GM18951 (cell line): ENCODE measurements around the gene PTPRN.

Experiments
- POLR2A ChIP-seq: IDR thresholded peaks from 4 replicates; pipeline ENCODE4 v1.6.1; 2011; ENCODE audit warnings: mild to moderate bottlenecking; ENCODE audit not compliant: insufficient read length, insufficient read depth; ENCODE audit errors: extremely low read depth
- in situ Hi-C: fragments of 300-500 bp; cut with MboI; formaldehyde crosslinking; loops from one replicate; pipeline ENCODE4 v1.12.0; 2022; ENCODE audit warnings: low sequenced_read_pairs, mixed read lengths, inconsistent platforms; ENCODE audit not compliant: unreplicated experiment

PTPRN gene

DNA sequence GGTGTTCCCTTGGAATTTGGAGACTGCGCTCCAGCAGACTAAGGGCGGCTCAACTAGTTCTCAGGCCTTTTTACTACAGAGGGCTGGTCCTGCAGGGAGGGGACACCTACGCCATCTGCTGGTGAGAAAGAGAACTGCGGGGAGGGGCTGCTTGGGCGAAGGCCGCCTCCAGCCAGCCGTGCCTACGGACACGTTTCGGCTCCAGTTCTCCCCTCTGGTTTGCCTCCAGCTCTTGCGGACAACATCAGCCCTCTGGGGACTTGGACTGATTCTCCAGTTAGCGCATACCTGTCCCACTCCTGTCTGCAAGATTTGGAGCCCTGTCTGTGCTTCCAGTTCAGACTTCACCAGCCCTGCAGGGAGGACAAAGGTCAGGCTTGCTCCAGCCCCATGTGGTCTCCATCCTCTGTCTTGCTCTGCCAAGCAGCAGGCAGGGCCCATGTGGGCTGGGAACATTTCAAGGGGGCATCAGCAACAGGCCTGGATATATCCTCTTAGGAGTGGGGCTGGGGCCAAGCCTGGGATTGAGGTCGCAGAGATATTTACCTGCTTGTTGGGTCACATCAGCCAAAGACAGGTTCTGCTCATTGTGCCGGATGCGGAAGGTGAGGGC lies 10.3 kb downstream of the PTPRN start:
- in situ Hi-C loops, result no loop called here
- TF ChIP-seq POLR2A, result no peak

- no peak for TF ChIP-seq POLR2A
- in situ Hi-C loops, result no loop called here
Observed at GRCh38 chr2:219297766-219298456, 11.3 kb downstream of the PTPRN start.

GRCh38 chr2:219296631-219297391 lies 12.4 kb downstream of the PTPRN start:
- no peak for TF ChIP-seq POLR2A
- in situ Hi-C loops, result no loop called here

DNA sequence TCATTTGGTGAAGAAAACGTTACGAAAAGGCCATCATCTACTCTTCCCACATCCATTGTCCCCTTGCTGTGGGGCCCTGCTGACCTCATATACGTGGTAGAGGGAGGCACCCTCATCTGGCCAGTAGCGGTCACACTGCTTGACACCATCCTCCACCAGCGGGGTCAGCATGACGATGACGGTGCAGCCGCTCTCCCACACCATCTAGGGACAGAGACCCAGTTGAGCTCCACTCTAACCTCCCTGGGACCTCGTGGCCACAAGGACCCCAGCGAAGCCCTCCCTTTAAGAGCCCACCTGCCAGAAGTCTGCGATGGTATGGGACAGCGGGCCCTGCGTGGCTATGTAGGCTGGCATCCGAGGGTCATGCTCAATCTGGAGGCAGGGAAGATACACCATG lies 13.1 kb downstream of the PTPRN start:
- no peak for TF ChIP-seq POLR2A

GRCh38 chr2:219294356-219295351 lies 14.5 kb downstream of the PTPRN start:
- in situ Hi-C loops, result no loop called here
- peak; percentile 65 for TF ChIP-seq POLR2A

More for the DNA sequence above, 13.1 kb downstream of the PTPRN start:
- in situ Hi-C loops, result no loop called here

GRCh38 chr2:219293736-219294231 lies 15.4 kb downstream of the PTPRN start:
- in situ Hi-C loops, result no loop called here
- TF ChIP-seq POLR2A, result no peak

DNA sequence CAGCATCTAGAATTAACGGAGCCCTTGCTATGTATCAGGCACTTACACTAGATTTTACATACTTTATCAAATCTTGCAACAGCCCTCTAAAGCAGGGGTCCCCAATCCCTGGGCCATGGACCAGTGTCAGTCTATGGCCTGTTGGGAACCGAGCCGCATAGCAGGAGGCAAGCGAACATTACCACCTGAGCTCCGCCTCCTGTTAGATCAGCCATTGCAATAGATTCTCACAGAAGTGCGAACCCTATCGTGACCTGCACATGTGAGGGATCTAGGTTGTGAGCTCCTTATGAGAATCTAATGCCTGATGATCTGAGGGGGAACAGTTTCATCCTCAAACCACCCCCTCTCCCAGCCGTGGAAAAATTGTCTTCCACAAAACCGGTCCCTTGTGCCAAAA lies 16.6 kb downstream of the PTPRN start:
- in situ Hi-C loops, result no loop called here

GRCh38 chr2:219291910-219292490 lies 17.2 kb downstream of the PTPRN start:
- in situ Hi-C loops, result no loop called here
- TF ChIP-seq POLR2A, result no peak

More for the DNA sequence above, 16.6 kb downstream of the PTPRN start:
- no peak for TF ChIP-seq POLR2A

DNA sequence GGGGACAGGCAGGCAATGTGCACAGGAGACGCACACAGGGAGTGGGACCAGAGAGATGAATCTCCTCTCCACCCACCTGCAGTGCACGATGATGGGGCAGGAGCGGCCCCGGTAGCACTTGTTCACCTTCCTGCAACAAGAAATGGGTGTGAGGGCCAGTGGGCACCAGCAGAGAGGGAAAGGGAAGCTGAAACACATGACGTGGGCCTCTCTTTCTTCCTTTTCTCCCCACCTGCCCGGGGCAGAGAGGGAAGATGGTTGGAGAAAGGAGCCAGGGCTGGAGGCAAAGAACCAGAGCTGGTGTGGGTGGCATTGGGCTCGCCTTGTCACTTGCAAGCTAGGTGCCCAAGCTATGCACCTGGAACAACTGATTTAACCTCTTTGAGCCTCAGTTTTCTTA lies 17.8 kb downstream of the PTPRN start:
- in situ Hi-C loops, result no loop called here
- no peak for TF ChIP-seq POLR2A

DNA sequence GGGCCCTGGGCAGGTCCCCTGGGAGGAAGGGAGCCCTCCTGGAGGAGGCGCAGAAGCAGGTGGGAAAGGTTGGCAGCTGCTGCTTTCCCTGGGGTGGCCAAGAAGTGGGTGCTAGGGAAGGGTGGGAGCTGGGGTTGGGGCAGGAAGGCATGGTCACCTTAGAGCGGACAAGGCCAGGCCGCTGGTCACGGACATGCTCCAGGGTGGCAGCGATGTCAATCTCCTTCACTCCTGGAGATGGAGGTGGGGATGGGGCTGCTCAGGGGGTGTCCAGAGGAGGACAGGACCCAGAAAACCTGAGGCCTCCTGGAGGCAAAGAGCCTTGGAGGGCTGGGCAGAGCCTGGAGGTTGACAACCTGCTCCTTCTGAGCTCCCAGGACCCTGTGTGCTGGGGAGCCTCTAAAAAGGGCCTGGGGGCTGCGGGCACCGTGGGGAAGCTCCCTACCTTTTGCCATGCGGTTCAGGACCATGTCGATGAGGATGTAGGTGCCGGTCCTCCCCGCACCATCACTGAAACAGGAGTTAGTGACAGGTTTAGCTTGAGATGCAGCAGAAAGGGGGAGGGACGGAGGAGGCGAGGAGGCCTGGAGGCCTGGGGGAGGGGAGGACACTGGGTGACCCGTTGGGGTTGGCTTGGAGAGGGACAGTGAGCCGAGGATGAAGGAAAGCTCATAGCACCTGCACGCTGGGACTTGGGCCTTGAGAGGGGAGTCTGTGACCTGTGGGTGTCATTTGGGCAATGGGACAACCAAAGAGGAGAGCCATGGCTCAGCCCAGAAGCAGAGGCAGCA lies 18.6 kb downstream of the PTPRN start:
- in situ Hi-C loops, result no loop called here

DNA sequence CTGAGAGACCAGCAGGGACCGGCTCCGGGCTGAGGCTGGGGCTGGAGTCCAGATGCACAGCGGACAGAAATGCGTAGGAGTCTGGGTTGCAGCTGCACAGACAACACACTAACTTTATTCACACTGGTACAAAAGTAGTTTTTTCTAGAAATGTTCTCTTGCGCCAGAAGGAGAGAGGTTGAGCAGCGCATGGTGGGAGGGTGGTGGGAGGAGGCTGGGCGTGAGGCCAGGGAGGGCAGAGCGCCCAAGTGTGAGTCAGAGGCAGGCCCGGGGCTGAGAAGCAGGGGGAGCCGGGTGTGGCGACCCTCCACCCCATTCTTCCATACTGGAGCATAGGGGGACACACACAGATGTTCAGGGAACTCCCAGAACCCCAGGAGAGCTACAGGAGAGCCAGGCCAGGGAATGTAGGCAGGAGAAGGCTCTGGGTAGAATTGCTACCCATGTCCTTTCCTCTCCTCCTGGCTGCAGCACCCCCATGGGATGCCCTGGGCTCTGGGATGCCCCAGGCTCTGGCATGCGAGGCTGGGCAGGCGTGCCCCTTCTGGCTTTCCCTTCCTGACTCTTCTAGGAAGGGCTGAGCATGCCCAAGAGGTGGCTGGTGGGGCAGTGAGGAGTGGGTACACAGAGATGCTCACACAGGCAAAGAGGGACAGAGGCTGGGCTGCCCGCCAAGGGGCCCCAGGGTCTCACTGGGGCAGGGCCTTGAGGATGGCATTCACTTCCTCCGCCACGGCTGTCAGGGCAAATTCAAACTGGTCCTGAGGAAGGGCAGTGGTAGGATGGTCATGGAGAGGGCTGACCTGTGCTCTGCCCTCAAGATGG lies 19.5 kb downstream of the PTPRN start:
- in situ Hi-C loops, result no loop called here
- no peak for TF ChIP-seq POLR2A

More for the DNA sequence above, 18.6 kb downstream of the PTPRN start:
- no peak for TF ChIP-seq POLR2A

- in situ Hi-C loops, result no loop called here
- no peak for TF ChIP-seq POLR2A
Observed at GRCh38 chr2:219289195-219289536, 20.0 kb downstream of the PTPRN start.
